Endothelial cell of umbilical vein (primary cell): ENCODE measurements around the gene ALS2.

ENCODE experiments used
- EZH2 ChIP-seq: IDR thresholded peaks from 2 replicates; pipeline ENCODE4 v1.6.1; 2012; ENCODE audit warnings: borderline replicate concordance, low read depth, mild to moderate bottlenecking, moderate library complexity, low read length, inconsistent platforms; ENCODE audit not compliant: severe bottlenecking
- TF ChIP-seq, protein P1 (sequence below), 2 donors: IDR thresholded peaks; 1 replicate in 1 of 2; 2 replicates in 1 of 2; pipeline ENCODE4 v1.5.1; 2011; ENCODE audit warnings: low read length in 2 of 2, mild to moderate bottlenecking in 2 of 2, moderate library complexity in 2 of 2, control low read depth in 1 of 2, inconsistent platforms in 1 of 2, low read depth in 1 of 2; ENCODE audit not compliant: insufficient read depth in 1 of 2; ENCODE audit errors: extremely low read depth in 1 of 2

- TF ChIP-seq, protein P1, sequence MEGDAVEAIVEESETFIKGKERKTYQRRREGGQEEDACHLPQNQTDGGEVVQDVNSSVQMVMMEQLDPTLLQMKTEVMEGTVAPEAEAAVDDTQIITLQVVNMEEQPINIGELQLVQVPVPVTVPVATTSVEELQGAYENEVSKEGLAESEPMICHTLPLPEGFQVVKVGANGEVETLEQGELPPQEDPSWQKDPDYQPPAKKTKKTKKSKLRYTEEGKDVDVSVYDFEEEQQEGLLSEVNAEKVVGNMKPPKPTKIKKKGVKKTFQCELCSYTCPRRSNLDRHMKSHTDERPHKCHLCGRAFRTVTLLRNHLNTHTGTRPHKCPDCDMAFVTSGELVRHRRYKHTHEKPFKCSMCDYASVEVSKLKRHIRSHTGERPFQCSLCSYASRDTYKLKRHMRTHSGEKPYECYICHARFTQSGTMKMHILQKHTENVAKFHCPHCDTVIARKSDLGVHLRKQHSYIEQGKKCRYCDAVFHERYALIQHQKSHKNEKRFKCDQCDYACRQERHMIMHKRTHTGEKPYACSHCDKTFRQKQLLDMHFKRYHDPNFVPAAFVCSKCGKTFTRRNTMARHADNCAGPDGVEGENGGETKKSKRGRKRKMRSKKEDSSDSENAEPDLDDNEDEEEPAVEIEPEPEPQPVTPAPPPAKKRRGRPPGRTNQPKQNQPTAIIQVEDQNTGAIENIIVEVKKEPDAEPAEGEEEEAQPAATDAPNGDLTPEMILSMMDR (IDR thresholded peaks at IDR 0.05; ENCODE audit: extremely low read depth in 1 of 2, insufficient read depth in 1 of 2, low read depth in 1 of 2, low read length in 2 of 2): no peak
- TF ChIP-seq EZH2: no peak
Observed at GRCh38 chr2:201773990-201774389, 6.7 kb downstream of the ALS2 start.
